H1 (cell line): Measurements from ENCODE around the gene PALS2. TPM values are rescaled to one million over a fixed set of nuclear protein-coding genes. Genes with fewer than 3 reads are reported as not detected.

Experiments used
- CHD7 ChIP-seq: fragments of 300-600 bp; sonication (generic); IDR thresholded peaks from 2 replicates; pipeline ENCODE4 v1.7.1; 2012; ENCODE audit warnings: low read length, moderate library complexity, mild to moderate bottlenecking, inconsistent platforms; ENCODE audit not compliant: insufficient replicate concordance
- FOSL1 ChIP-seq: IDR thresholded peaks from 2 replicates; pipeline ENCODE4 v1.6.1; 2011; ENCODE audit warnings: mild to moderate bottlenecking, low read depth, low read length, moderate library complexity; ENCODE audit not compliant: insufficient read depth
- polyA plus RNA-seq, 7 experiments: library from polyadenylated mRNA; depleted of rRNA in 3 of 7; stranded (reverse) in 5 of 7; unstranded in 2 of 7; fragments of >200 nt in 5 of 7; fragments of 200-250 nt in 2 of 7; gene quantifications; 1 replicate in 5 of 7; 2 replicates in 1 of 7; 4 replicates in 1 of 7; pipeline versions ENCODE4 v1.2.1 to v1.2.3, GENCODE V29; 2011 to 2013; ENCODE audit warnings: missing spikeins in 2 of 7, mixed read lengths in 2 of 7
- total RNA-seq: library from RNA; stranded (reverse); fragmentation: NEBNext Ultra II Directional; extraction: Animal tissue kit (Norgen Biotek cat#: 25700); gene quantifications from 2 replicates; pipeline ENCODE4 v1.2.1, GENCODE V29; 2021

Gene PALS2
- total and polyA plus RNA-seq, 2 of the 8 experiments (the other 6 are each of a cell fraction or from before 2014, with no cell fraction given): 10.4 to 98.3 TPM

- TF ChIP-seq CHD7 (no peak), FOSL1 (no peak)
Measured at GRCh38 chr7:24619978-24620377, 46.7 kb downstream of the PALS2 start (continued).
